HG03097 (cell line): ENCODE results near the gene KIF5B.
"Not testable (repeated sequence)": the region's sequence is repeated elsewhere in the genome, so short reads cannot be mapped to it uniquely, and the experiment has no call there.

Source experiments
- ATAC-seq: cut with Tn5 transposase; IDR thresholded peaks from one replicate; pipeline ENCODE4 v1.9.1; 2021; ENCODE audit not compliant: unreplicated experiment, low FRiP score

Gene KIF5B

GRCh38 chr10:32056136-32057035, at the start of gene KIF5B:
Gene KIF5B (minus strand): TSS chr10:32056425. CDS start chr10:32055973, 452 bp downstream.
- ATAC-seq: peak; percentile 81

GRCh38 chr10:32105782-32106382, 49.7 kb upstream of the KIF5B start:
- ATAC-seq: no peak

DNA sequence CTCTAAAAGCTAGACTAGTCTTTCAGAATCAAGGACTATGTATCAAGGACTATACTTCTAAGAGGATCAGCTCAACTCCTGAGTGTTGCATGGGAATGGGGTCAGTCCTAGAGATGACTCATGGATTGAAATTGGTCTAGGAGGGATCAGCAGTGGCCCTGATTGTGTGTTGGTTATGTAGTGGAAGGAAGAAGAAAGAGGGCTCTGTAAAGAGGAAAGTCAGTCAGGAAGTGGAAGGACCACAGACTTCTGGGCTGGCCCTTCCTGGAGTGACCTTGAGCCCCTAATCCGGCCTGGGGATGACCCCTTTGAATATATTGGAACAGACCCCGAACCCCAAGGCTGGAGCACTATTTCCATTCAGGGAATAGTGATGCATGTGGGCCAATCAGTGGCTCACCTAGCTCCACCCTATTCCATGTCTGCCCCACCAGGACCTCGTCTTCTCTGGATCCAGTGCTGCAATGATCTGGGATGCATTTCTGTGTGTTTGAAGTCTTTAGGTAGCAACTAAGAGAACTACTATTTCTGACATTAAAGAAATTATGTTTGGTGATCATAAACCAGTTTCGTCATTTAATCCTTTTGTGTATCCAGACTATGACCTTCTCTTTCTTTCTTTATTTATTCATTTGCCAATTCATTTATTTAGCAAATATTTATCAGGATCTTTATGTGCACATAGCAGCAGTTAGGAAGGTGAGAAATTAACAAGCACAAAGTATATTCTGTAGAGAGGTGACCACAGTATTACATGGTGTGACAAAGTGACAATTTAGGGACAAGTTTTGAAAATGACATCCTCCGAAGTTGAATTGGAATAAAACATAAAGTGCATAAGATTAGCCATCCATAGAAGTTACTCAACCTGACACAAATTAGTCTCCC, 48.6 kb upstream of the KIF5B start:
- ATAC-seq: no peak

DNA sequence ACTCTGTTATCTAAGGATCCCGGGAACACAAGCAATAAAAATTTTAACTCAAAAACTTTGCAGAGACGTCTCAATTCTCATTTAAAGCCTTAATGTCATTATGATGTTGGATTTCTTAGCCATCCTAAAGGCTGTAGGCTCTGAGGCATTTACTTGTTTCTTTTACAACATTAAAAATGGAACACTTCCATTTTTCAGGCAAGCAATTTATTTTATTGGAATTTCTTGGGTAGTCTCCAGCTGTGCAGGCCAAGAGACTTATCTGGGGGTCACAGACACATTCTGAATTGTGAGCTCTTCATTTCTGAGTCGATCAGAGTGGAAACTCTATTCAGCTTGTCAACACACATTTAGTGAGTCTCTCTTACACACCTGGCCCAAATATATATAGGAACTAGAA, 48.0 kb upstream of the KIF5B start:
- no peak for ATAC-seq

- no peak for ATAC-seq
Measured at GRCh38 chr10:32103721-32104120, 47.5 kb upstream of the KIF5B start.

DNA sequence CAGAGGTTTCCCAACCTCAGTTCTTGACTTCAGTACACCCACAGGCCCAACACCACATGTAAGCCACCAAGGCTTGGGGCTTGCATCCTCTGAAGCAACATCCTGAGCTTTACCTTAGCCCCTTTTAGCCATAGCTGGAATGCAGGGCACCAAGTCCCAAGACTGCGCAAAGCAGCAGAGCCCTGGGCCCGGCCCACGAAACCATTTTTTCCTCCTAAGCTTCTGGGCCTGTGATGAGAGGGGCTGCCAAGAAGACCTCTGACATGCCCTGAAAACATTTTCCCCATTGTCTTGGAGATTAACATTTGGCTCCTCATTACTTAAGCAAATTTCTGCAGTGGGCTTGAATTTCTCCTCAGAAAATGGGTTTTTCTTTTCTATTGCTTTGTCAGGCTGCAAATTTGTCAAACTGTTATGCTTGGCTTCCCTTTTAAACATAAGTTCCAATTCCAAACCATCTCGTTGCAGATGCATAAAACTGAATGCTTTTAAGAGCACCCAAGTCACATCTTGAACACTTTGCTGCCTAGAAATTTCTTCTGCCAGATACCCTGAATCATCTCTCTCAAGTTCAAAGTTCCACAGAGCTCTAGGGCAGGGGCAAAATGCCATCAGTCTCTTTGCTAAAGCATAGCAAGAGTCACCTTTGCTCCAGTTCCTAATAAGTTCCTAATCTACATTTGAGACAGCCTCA, 42.5 kb upstream of the KIF5B start:
- ATAC-seq: not testable (repeated sequence)

DNA sequence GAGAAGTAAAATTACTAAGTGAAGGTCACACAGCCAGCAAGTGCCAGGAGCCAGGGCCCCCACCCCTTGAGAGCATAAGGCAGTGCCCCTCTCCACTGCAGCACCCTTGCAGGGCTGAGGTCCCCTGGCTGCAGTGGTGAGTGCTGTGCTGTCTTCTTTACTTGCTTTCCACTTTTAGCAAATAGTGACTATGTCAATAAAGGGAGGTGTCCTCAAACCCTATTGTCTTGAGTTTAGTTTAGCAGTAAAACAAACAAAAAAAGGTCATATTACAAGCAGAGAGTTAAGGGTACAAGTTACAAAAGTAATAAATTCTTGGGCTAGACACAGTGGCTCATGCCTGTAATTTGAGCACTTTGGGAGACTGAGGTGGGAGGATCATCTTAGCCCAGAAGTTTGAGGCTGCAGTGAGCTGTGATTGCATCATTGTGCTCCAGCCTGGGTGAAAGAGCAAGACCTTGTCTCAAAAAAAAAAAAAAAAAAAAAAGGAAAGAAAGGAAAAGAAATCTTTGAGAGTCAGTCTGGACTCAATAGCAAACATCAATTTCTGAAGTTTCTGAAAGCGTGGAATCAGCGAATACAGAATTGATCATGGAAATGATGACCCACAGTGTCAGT, 39.0 kb upstream of the KIF5B start:
- no peak for ATAC-seq

DNA sequence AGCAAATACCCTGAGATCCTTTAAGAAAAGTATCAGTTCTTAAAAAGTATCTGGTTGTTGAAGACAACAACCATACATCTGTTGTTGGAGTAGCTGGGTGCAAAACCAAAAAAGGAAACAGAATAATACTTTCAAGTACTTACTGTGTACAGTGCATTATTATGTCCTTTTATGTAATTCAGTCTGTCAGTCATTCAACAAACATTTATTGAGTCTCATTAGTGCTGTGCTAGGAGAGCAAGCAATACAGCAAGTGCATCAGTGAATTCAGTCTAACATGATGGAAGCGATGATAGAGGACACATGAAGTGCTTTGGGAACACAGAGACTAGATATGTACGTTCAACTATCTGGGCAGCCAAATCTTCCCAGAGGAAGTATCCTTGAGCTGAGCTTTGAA, 37.4 kb upstream of the KIF5B start:
- ATAC-seq: no peak

DNA sequence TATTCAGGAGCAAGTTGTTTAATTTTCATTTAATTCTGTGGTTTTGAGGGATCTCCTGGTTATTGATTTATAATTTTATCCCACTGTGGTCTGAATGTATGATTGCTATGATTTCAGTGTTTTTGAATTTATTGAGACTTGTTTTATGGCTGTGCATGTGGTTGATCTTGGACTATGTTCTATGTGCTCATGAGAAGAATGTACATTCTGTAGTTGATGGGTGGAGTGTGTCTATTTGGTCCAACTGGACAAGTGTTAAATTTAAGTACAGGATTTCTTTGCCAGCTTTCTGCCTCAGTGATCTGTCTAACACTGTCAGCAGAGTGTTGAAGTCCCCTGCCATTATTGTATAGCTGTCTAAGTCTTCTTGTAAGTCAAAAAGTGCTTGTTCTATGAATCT, 34.8 kb upstream of the KIF5B start:
- no peak for ATAC-seq

DNA sequence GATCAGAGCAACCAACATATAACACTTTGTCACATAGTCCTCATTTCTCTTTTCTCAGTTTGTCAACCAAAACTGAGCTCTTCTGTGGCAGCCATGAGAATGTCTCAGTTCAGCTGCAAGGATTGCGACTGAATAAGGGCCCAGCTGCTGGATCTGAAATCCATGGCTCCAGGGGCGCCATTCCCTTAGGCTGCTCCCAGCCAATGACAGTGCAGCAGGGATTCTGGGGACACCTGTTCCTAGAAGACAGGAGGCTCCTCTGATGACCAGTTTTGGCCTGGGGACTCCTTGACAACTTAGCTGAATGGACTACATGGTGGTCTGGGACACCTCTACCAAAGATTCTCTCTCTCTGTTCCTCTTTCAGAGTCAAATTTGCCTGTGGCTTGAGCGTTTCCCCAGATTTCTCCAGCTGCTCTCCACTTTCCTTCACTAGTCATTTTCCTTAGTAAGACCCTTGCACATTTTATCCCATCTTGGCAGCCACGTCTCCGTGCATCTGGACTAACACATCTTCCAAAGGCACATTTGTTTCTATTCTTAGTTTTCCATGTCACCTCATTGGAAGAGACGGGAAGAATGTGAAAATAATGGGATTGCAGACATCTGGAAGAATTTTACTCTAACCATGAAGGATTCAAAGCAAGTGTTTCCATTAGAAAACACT, 28.1 kb upstream of the KIF5B start:
- no peak for ATAC-seq

DNA sequence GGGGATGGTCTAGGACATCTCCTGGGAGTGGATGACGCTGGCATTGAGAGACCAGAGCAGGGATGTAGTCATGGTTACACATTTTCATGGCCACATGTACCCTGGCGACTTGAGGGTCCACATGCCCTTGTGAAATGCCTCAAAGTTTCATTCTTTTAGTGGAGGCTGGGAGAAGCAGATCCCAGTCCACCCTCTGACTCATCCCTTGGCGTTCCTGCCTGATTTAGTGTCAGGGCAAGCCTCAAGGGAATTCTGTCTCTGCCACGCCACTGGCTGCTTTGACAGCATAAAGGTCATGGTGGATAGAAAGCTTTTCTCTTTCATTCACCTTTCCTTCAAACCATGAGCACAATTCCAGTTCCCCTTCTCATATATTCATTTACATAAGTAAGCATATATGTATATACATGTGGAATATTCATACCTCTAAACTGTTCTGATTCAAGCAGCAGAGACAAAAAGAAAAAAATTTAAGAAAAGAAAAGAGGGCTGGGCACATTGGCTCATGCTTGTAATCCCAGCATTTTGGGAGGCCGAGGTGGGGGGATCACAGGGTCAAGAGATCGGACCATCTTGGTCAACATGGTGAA, 21.8 kb upstream of the KIF5B start:
- no peak for ATAC-seq

- no peak for ATAC-seq
Measured at GRCh38 chr10:32073659-32074058, 17.4 kb upstream of the KIF5B start.

DNA sequence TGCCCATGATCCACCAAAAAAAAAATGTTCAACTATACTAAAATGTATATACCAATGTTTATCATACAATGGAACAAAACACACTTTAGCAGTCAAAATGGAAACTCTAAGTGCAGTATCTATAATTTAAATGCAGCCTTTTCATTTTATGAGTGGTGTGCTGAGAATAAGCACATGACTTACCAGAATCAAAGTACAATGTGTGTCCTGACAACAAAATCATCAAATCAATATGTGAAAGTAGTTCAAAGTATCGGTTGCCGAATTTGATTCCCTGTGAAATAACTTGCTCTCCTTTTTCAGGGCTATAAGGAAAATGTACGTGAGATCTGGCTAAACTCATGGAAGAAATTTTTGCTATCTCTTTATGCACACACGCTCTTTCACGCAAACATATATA, 16.9 kb upstream of the KIF5B start:
- ATAC-seq: no peak

GRCh38 chr10:32072025-32072800, 16.0 kb upstream of the KIF5B start:
- no peak for ATAC-seq

- ATAC-seq: no peak
Measured at GRCh38 chr10:32070645-32071044, 14.4 kb upstream of the KIF5B start.

DNA sequence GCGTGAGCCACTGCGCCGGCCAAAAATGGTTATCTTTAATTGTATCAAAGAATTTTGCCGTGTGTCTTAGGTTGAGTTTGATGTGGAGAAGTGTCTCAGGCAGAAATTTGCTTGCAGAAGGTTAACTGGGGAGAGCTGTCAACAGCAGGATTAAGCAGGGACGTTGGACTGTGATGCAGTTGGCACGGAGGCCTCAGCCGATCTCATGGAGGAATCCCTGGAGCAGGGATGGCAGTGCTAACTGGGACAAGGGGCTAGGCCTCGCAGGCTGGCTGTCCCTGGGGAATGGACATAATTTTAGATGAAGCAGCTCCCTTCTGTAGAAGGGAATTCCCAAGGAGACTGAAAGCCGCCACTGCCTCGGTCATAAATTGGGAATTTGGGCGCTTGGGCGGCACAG, 12.3 kb upstream of the KIF5B start:
- no peak for ATAC-seq

DNA sequence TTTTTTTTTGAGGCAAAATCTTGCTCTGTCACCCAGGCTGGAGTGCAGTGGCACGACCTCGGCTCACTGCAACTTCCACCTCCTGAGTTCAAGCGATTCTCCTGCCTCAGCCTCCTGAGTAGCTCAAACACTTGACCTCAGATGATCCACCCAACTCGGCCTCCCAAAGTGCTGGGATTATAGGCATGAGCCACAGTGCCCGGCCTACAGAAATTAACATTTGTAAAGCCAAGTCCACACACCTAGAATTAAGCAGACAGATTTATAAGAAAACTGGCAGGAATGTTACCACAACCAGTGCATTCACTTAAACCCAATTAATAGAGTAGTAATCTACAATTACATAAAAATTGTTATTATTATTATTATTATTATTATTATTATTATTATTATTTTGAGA, 11.7 kb upstream of the KIF5B start:
- ATAC-seq: not testable (repeated sequence)

- ATAC-seq: no peak
Measured at GRCh38 chr10:32065856-32066255, 9.6 kb upstream of the KIF5B start.
